Fibroblast of lung (primary cell): ENCODE measurements around the gene FANCL.

Experiments used
- CTCF ChIP-seq, 2 donors: IDR thresholded peaks in 1 of 2; conservative IDR thresholded peaks in 1 of 2; 1 replicate in 1 of 2; 2 replicates in 1 of 2; pipeline ENCODE4 v1.5.1; 2011 to 2012; ENCODE audit warnings: low read length in 2 of 2, control low read depth in 1 of 2, inconsistent platforms in 1 of 2, low read depth in 1 of 2, mild to moderate bottlenecking in 1 of 2
- EZH2 ChIP-seq: IDR thresholded peaks from 2 replicates; pipeline ENCODE4 v1.5.1; 2012; ENCODE audit warnings: low read length, control low read depth, mild to moderate bottlenecking; ENCODE audit errors: missing control alignments

- TF ChIP-seq CTCF (conservative IDR thresholded peaks at IDR 0.05 in 1 of 2, IDR thresholded peaks at IDR 0.05 in 1 of 2; ENCODE audit: low read depth in 1 of 2, low read length in 2 of 2) (no peak), EZH2 (no peak)
These were observed 36.7 kb downstream of the FANCL start for GRCh38 chr2:58204195-58204959.
